ENCODE data around the gene NELL1. TPM values are rescaled to one million over a fixed set of nuclear protein-coding genes. Genes with fewer than 3 reads are reported as not detected.

Gene NELL1
- polyA plus RNA-seq, 3 donors = 1.7 to 3.0 (median 1.7) TPM

Other genes with a start within 250 kb of the NELL1 start
- gene SLC6A5, start 70.0 kb upstream of the NELL1 start, polyA plus RNA-seq (ENCODE audit: insufficient read length in 3 of 3) = under 1 TPM; 0.15 to 0.50 (median 0.26) TPM

Data from renal cortex interstitium (tissue), 3 donors.